Activated naive CD4-positive, alpha-beta T cell treated with anti-CD3 and anti-CD28 coated beads, Interleukin-2, amount 50 U/mL, for 72 hours (primary cell): ENCODE measurements around the gene KIAA0753. TPM values are rescaled to one million over a fixed set of nuclear protein-coding genes. Genes with fewer than 3 reads are reported as not detected.

Source experiments
- ATAC-seq, 2 donors: fragments of 150-1000 bp; cut with Tn5 transposase; 2 replicates each; pipeline ENCODE4 v1.10.0; 2021; ENCODE audit warnings: mild to moderate bottlenecking in 2 of 2, moderate library complexity in 2 of 2
- DNase-seq, 2 donors: peaks; one replicate each; pipeline ENCODE4 v3.0.0; 2021 to 2022; ENCODE audit warnings: low spot score in 2 of 2
- H3K27ac Mint-ChIP-seq, 2 donors: one replicate each; pipeline ENCODE4 v1.8.0; 2022; ENCODE audit warnings: mild to moderate bottlenecking in 2 of 2, mixed read lengths in 2 of 2
- H3K36me3 Mint-ChIP-seq, 2 donors: one replicate each; pipeline ENCODE4 v1.8.0; 2022; ENCODE audit warnings: mixed read lengths in 2 of 2
- H3K9me3 Mint-ChIP-seq, 2 donors: one replicate each; pipeline ENCODE4 v1.8.0; 2022; ENCODE audit warnings: mixed read lengths in 2 of 2
- total RNA-seq, 2 donors: library from RNA; stranded (reverse); gene quantifications; one replicate each; pipeline ENCODE4 v1.2.3, GENCODE V29; 2022

KIAA0753 gene
- total RNA-seq, 2 donors from 2014 or later = 17.4 to 22.3 TPM

GRCh38 chr17:6554342-6554741 lies 86.2 kb downstream of the KIAA0753 start:
- no peak for DNase-seq
- Mint-ChIP-seq H3K27ac (no peak overlapping the region), H3K36me3 (no peaks in the 10 kb centered on the region), H3K9me3 (no peaks in the 10 kb centered on the region)
- no peak for ATAC-seq

- no peaks in the 10 kb centered on the region for H3K36me3 Mint-ChIP-seq
- DNase-seq (no peak), ATAC-seq (no peak)
- no peak overlapping the region for H3K27ac Mint-ChIP-seq
- H3K9me3 Mint-ChIP-seq = no peaks in the 10 kb centered on the region
These were observed 88.5 kb downstream of the KIAA0753 start for GRCh38 chr17:6551869-6552531.

- no peak for ATAC-seq
These were observed 89.2 kb downstream of the KIAA0753 start for GRCh38 chr17:6551356-6551755.

GRCh38 chr17:6549384-6550036 lies 91.0 kb downstream of the KIAA0753 start:
- ATAC-seq (no peak), DNase-seq (no peak)
- H3K9me3 Mint-ChIP-seq = no peaks in the 10 kb centered on the region
- H3K36me3 Mint-ChIP-seq = no peaks in the 10 kb centered on the region
- peak overlapping the region in 1 of 2 donors; percentile 75 for H3K27ac Mint-ChIP-seq

More at GRCh38 chr17:6551356-6551755, 89.2 kb downstream of the KIAA0753 start:
- Mint-ChIP-seq H3K27ac (no peak overlapping the region), H3K9me3 (no peaks in the 10 kb centered on the region), H3K36me3 (no peaks in the 10 kb centered on the region)
- DNase-seq = no peak

GRCh38 chr17:6548578-6549330 lies 91.8 kb downstream of the KIAA0753 start:
- no peaks in the 10 kb centered on the region for H3K36me3 Mint-ChIP-seq
- no peaks in the 10 kb centered on the region for H3K9me3 Mint-ChIP-seq
- DNase-seq (peak in 1 of 2 donors; percentile 32), ATAC-seq (peak; percentile 86 to 93)
- H3K27ac Mint-ChIP-seq = peak overlapping the region; percentile 56 to 75

- no peaks in the 10 kb centered on the region for H3K9me3 Mint-ChIP-seq
- H3K36me3 Mint-ChIP-seq = no peaks in the 10 kb centered on the region
- peak overlapping the region in 1 of 2 donors; percentile 75 for H3K27ac Mint-ChIP-seq
- DNase-seq (no peak), ATAC-seq (no peak)
These were observed 92.5 kb downstream of the KIAA0753 start for GRCh38 chr17:6548034-6548433.

- no peak for ATAC-seq
- Mint-ChIP-seq H3K27ac (no peak overlapping the region), H3K9me3 (no peaks in the 10 kb centered on the region), H3K36me3 (no peaks in the 10 kb centered on the region)
- DNase-seq = no peak
These were observed 93.2 kb downstream of the KIAA0753 start for GRCh38 chr17:6547336-6547735.

GRCh38 chr17:6546069-6546718 lies 94.3 kb downstream of the KIAA0753 start:
- ATAC-seq = peak in 1 of 2 donors; percentile 56
- Mint-ChIP-seq H3K9me3 (no peaks in the 10 kb centered on the region), H3K36me3 (no peaks in the 10 kb centered on the region), H3K27ac (no peak overlapping the region)
- no peak for DNase-seq

- DNase-seq = no peak
- Mint-ChIP-seq H3K36me3 (no peaks in the 10 kb centered on the region), H3K27ac (no peak overlapping the region), H3K9me3 (no peaks in the 10 kb centered on the region)
- no peak for ATAC-seq
These were observed 95.2 kb downstream of the KIAA0753 start for GRCh38 chr17:6545291-6545690.

GRCh38 chr17:6544011-6544370 lies 96.5 kb downstream of the KIAA0753 start:
- no peak for ATAC-seq
- H3K27ac Mint-ChIP-seq = no peak overlapping the region
- H3K36me3 Mint-ChIP-seq = no peaks in the 10 kb centered on the region
- no peaks in the 10 kb centered on the region for H3K9me3 Mint-ChIP-seq
- no peak for DNase-seq

GRCh38 chr17:6543079-6544010 lies 97.2 kb downstream of the KIAA0753 start:
- Mint-ChIP-seq H3K36me3 (no peaks in the 10 kb centered on the region), H3K27ac (no peak overlapping the region), H3K9me3 (no peaks in the 10 kb centered on the region)
- DNase-seq = no peak
- ATAC-seq = no peak

GRCh38 chr17:6542577-6542976 lies 97.9 kb downstream of the KIAA0753 start:
- H3K9me3 Mint-ChIP-seq = no peaks in the 10 kb centered on the region
- ATAC-seq (no peak), DNase-seq (no peak)
- no peak overlapping the region for H3K27ac Mint-ChIP-seq
- no peaks in the 10 kb centered on the region for H3K36me3 Mint-ChIP-seq

GRCh38 chr17:6541886-6542285 lies 98.6 kb downstream of the KIAA0753 start:
- ATAC-seq = no peak
- H3K36me3 Mint-ChIP-seq = no peaks in the 10 kb centered on the region

GRCh38 chr17:6539871-6540270 lies 100.6 kb downstream of the KIAA0753 start:
- no peak for ATAC-seq
- no peak for DNase-seq
- Mint-ChIP-seq H3K36me3 (no peaks in the 10 kb centered on the region), H3K9me3 (no peaks in the 10 kb centered on the region), H3K27ac (no peak overlapping the region)

More at GRCh38 chr17:6541886-6542285, 98.6 kb downstream of the KIAA0753 start:
- no peak for DNase-seq
- Mint-ChIP-seq H3K9me3 (no peaks in the 10 kb centered on the region), H3K27ac (no peak overlapping the region)

- DNase-seq = peak in 1 of 2 donors; percentile 31
- Mint-ChIP-seq H3K9me3 (no peaks in the 10 kb centered on the region), H3K36me3 (no peaks in the 10 kb centered on the region), H3K27ac (no peak overlapping the region)
- no peak for ATAC-seq
These were observed 103.9 kb downstream of the KIAA0753 start for GRCh38 chr17:6536566-6537065.

GRCh38 chr17:6536053-6536452 lies 104.5 kb downstream of the KIAA0753 start:
- ATAC-seq = no peak
- H3K27ac Mint-ChIP-seq = peak overlapping the region in 1 of 2 donors; percentile 75

More at GRCh38 chr17:6536053-6536452, 104.5 kb downstream of the KIAA0753 start:
- Mint-ChIP-seq H3K9me3 (no peaks in the 10 kb centered on the region), H3K36me3 (no peaks in the 10 kb centered on the region)
- peak in 1 of 2 donors; percentile 11 for DNase-seq
